ENCODE results near the gene ZNF32. TPM values are rescaled to one million over a fixed set of nuclear protein-coding genes. Genes with fewer than 3 reads are reported as not detected.

ZNF32 gene
- total RNA-seq, 2 donors from 2014 or later: 15.7 to 17.7 TPM

DNA sequence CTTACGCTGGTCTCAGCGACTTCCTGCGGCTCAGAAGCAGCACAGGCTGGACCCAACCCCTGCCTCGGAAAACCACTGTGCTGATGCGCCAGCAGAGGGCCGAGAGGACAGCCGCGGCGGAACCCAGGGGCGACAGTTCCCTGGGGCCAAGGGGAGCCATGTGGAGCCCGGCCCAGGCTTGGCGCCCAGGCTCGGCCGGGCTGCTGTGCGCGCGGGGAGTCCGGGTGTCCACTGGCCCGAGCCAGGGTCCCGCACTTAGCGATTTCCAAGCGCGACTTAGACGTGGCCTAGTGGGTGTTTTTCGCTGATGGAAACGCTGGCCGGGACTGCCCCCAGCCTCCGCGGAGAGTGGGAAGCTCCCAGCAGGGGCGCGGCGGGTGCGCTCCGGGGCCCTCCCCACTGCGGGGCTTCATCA lies 18.6 kb upstream of the ZNF32 start:
- no peak for DNase-seq
- TF ChIP-seq, protein P1, sequence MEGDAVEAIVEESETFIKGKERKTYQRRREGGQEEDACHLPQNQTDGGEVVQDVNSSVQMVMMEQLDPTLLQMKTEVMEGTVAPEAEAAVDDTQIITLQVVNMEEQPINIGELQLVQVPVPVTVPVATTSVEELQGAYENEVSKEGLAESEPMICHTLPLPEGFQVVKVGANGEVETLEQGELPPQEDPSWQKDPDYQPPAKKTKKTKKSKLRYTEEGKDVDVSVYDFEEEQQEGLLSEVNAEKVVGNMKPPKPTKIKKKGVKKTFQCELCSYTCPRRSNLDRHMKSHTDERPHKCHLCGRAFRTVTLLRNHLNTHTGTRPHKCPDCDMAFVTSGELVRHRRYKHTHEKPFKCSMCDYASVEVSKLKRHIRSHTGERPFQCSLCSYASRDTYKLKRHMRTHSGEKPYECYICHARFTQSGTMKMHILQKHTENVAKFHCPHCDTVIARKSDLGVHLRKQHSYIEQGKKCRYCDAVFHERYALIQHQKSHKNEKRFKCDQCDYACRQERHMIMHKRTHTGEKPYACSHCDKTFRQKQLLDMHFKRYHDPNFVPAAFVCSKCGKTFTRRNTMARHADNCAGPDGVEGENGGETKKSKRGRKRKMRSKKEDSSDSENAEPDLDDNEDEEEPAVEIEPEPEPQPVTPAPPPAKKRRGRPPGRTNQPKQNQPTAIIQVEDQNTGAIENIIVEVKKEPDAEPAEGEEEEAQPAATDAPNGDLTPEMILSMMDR (IDR thresholded peaks at IDR 0.05): no peak
- Histone ChIP-seq H3K36me3 (no peaks in the 10 kb centered on the region), H3K27me3 (no peaks in the 10 kb centered on the region), H3K4me3 (no peak overlapping the region), H3K9ac (ENCODE audit: low read depth in 2 of 2, low read length in 2 of 2) (no peak overlapping the region), H3K27ac (no peak overlapping the region), H3K4me1 (no peaks in the 10 kb centered on the region), H3K9me3 (no peaks in the 10 kb centered on the region)
- intact Hi-C loops (cut with DNase I): no loop called here

- TF ChIP-seq, protein P1 (IDR thresholded peaks at IDR 0.05): no peak
- Histone ChIP-seq H3K4me3 (no peak overlapping the region), H3K4me1 (no peaks in the 10 kb centered on the region), H3K36me3 (no peaks in the 10 kb centered on the region), H3K27me3 (no peaks in the 10 kb centered on the region), H3K9me3 (no peaks in the 10 kb centered on the region), H3K27ac (no peak overlapping the region), H3K9ac (ENCODE audit: low read depth in 2 of 2, low read length in 2 of 2) (no peak overlapping the region)
- no peak for DNase-seq
- intact Hi-C loops (cut with DNase I): no loop called here
These were observed 17.9 kb upstream of the ZNF32 start for GRCh38 chr10:43666552-43666951.

- Histone ChIP-seq H3K4me3 (no peak overlapping the region), H3K9me3 (no peaks in the 10 kb centered on the region), H3K36me3 (no peaks in the 10 kb centered on the region), H3K9ac (ENCODE audit: low read depth in 2 of 2, low read length in 2 of 2) (no peak overlapping the region), H3K4me1 (no peaks in the 10 kb centered on the region), H3K27me3 (no peaks in the 10 kb centered on the region), H3K27ac (no peak overlapping the region)
- TF ChIP-seq, protein P1 (IDR thresholded peaks at IDR 0.05): no peak
- no peak for DNase-seq
- intact Hi-C loops (cut with DNase I): no loop called here
These were observed 16.4 kb upstream of the ZNF32 start for GRCh38 chr10:43665054-43665453.

- TF ChIP-seq, protein P1 (IDR thresholded peaks at IDR 0.05): no peak
- no peaks in the 10 kb centered on the region for H3K4me1 ChIP-seq
- no peaks in the 10 kb centered on the region for H3K36me3 ChIP-seq
- no peak overlapping the region for H3K27ac ChIP-seq
- no peak overlapping the region for H3K4me3 ChIP-seq
- H3K9me3 ChIP-seq: no peaks in the 10 kb centered on the region
- no peak overlapping the region for H3K9ac ChIP-seq (ENCODE audit: low read depth in 2 of 2, low read length in 2 of 2)
- intact Hi-C loops (cut with DNase I): no loop called here
- DNase-seq: no peak
- H3K27me3 ChIP-seq: no peaks in the 10 kb centered on the region
These were observed 9.5 kb upstream of the ZNF32 start for GRCh38 chr10:43658227-43658626.

DNA sequence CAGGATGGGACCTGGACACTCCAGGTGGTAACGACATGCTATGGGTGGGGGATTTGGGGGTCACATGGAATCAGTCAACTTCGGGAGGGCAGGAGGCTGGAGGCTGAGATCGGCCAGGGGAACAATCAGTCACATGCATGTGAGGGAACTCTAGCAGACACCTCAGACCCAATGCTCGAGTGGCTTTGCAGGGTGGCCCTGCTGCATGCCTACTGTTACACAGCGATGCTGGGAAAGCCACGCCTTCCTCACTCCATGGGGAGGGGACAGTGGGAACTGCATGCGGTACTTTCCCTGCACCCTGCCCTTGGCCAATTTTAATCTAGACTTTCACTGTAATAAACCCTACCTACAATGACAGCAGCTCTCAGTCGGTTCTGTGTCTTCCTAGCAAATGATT lies 6.6 kb upstream of the ZNF32 start:
- Histone ChIP-seq H3K9ac (ENCODE audit: low read depth in 2 of 2, low read length in 2 of 2) (no peak overlapping the region), H3K27me3 (no peaks in the 10 kb centered on the region), H3K4me1 (no peaks in the 10 kb centered on the region), H3K4me3 (no peak overlapping the region), H3K27ac (no peak overlapping the region), H3K36me3 (no peaks in the 10 kb centered on the region), H3K9me3 (no peaks in the 10 kb centered on the region)
- no peak for DNase-seq
- TF ChIP-seq, protein P1 (IDR thresholded peaks at IDR 0.05): no peak
- intact Hi-C loops (cut with DNase I): no loop called here

- intact Hi-C loops (cut with DNase I): no loop called here
- TF ChIP-seq, protein P1 (IDR thresholded peaks at IDR 0.05): no peak
These were observed 5.1 kb upstream of the ZNF32 start for GRCh38 chr10:43653746-43654145.

More at GRCh38 chr10:43653746-43654145, 5.1 kb upstream of the ZNF32 start:
- Histone ChIP-seq H3K9ac (ENCODE audit: low read depth in 2 of 2, low read length in 2 of 2) (no peak overlapping the region), H3K27ac (no peak overlapping the region), H3K4me1 (no peaks in the 10 kb centered on the region), H3K36me3 (no peaks in the 10 kb centered on the region), H3K4me3 (no peak overlapping the region), H3K27me3 (no peaks in the 10 kb centered on the region), H3K9me3 (no peaks in the 10 kb centered on the region)
- no peak for DNase-seq

Data from colonic mucosa (tissue), 4 donors.